Astrocyte of the spinal cord (primary cell): Measurements from ENCODE around the gene WDR86.

ENCODE experiments used
- DNase-seq: peaks from one replicate; pipeline ENCODE4 v3.0.0; 2011; ENCODE audit warnings: low read depth, low spot score
- H3K4me3 ChIP-seq: 2 replicates; pipeline ENCODE4 v1.5.1; 2011; ENCODE audit warnings: low read depth, mild to moderate bottlenecking, low read length, moderate library complexity
- in situ Hi-C: cut with HindIII; loops from 2 replicates; pipeline ENCODE4 v1.10.0; 2017; ENCODE audit warnings: low sequenced_read_pairs
- TF ChIP-seq, protein P1 (sequence below): IDR thresholded peaks from 2 replicates; pipeline ENCODE4 v1.5.1; 2012; ENCODE audit warnings: low read depth, mild to moderate bottlenecking, low read length, inconsistent platforms

Gene WDR86

DNA sequence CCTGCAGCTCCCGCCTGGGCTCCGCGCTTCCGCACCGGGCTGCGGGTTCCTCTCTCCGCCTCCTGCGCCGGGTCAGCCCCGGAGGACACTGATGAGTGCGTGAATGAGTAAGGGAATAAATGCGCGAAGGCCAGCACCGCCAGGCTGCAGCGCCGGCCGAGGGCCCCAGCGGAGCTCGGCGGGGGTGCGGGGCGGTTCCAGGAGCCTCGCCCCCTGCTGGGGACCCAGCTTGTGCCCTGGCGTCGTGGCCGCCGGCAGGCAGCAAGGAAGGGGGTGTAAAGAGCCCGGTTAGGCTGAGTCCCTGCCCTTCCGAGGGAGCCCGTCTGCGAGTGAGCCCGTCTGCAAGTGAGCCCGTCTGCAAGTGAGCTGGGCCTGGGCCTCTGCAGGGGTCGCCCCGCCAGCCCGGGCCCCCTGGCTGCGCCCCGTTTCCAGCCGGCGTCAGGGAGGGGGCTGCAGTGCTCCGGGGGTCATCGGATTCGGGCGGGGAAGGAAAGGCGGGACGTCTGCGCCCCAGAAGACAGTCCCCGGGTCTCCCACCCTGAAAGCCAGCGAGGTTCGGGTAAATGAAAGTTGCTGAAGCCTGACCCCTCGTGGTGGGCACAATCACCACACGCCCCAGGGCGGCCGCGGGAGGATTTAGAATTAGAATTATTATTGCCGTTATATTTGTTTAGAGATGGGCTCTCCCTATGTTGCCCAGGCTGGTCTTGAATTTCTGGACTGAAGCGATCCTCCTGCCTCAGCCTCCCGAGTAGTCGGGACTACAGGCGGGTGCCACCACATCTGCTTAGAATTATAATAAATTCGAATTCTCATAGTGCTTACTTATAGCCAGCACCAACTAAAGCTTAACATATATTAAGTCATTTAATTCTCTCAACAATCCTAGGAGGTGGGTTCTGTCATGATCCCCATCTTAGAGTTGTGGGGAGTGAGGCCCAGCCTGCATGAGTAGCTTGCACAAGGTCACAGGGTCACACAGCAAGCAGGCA, 38.7 kb upstream of the WDR86 start:
- peak overlapping the region; percentile 36 for H3K4me3 ChIP-seq
- peak; percentile 66 for DNase-seq
- TF ChIP-seq, protein P1, sequence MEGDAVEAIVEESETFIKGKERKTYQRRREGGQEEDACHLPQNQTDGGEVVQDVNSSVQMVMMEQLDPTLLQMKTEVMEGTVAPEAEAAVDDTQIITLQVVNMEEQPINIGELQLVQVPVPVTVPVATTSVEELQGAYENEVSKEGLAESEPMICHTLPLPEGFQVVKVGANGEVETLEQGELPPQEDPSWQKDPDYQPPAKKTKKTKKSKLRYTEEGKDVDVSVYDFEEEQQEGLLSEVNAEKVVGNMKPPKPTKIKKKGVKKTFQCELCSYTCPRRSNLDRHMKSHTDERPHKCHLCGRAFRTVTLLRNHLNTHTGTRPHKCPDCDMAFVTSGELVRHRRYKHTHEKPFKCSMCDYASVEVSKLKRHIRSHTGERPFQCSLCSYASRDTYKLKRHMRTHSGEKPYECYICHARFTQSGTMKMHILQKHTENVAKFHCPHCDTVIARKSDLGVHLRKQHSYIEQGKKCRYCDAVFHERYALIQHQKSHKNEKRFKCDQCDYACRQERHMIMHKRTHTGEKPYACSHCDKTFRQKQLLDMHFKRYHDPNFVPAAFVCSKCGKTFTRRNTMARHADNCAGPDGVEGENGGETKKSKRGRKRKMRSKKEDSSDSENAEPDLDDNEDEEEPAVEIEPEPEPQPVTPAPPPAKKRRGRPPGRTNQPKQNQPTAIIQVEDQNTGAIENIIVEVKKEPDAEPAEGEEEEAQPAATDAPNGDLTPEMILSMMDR: peak; percentile 86
- in situ Hi-C loops: no loop called here

DNA sequence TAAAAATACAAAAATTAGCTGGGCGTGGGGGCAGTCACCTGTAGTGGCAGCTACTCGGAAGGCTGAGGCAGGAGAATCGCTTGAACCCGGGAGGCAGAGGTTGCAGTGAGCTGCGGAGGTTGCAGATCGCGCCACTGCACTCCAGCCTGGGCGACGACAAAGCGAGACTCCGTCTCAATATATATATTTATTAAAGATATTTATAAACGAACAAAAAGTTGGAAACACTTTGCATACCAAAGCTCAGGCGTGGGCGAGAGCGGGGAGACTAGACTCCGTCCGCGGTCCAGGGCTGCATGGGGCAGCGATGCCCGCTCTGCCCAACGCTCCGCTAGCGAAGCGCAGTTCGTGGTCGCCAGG, 38.0 kb upstream of the WDR86 start:
- no peak for DNase-seq
- in situ Hi-C loops: no loop called here
- H3K4me3 ChIP-seq: no peak overlapping the region
- TF ChIP-seq, protein P1: no peak

DNA sequence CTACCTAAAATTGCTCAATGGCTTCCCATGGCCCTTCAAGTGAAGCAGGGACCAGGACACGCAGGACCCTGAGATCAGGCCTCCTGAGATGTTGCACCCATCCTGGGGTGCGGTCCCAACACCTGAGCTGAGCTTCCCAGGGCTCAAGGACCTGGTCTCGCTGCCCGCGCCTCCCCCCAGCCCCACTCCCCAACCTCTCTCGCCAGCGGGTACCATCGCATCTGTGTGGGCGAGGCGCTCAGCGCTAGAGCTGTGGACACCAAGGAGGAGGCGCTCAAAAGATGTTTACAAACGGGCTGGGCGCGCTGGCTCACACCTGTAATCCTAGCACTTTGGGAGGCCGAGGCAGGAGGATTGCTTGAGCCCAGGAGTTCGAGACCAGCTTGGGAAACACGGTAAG, 37.5 kb upstream of the WDR86 start:
- H3K4me3 ChIP-seq: no peak overlapping the region
- TF ChIP-seq, protein P1: no peak
- no peak for DNase-seq
- in situ Hi-C loops: no loop called here

DNA sequence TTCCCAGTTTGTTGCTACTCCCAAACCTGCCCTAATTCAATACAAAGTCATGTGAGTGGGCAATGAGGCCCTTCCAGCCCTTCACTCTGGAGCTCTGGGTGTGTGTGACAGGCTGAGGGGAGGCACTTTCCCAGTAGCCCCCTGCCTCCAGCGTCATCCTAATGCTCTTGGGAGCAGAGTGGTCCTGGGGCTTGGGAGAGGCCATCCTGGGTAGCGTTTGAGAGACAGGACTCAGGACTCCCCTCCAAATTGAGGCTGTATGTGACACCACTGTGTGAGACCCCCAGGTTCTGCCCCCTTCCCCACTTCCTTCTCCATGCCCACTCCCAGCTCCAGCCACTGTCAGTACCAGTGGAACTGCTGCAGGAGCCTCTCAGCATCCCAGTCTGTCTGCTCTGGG, 36.6 kb upstream of the WDR86 start:
- TF ChIP-seq, protein P1: no peak
- H3K4me3 ChIP-seq: no peak overlapping the region
- no peak for DNase-seq
- in situ Hi-C loops: no loop called here

DNA sequence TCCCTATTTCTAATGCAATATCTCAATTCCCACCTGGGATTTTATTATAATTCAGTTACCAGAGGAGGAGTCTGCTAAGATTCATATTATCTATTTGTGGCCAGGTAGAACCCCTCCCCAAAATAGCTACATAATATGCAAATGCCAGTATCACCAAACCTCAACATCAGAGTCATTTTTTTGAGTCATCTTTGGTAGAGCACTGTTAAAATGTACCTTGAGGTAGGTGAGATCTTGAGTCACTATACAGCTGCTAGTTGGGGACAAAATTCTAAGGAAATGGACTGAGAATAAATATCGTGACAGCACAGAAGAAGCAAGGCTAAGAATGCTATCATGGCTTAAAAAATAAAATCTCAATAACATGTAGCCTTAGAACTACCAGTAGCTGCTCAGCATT, 34.8 kb upstream of the WDR86 start:
- DNase-seq: no peak
- H3K4me3 ChIP-seq: no peak overlapping the region
- TF ChIP-seq, protein P1: no peak
- in situ Hi-C loops: no loop called here

DNA sequence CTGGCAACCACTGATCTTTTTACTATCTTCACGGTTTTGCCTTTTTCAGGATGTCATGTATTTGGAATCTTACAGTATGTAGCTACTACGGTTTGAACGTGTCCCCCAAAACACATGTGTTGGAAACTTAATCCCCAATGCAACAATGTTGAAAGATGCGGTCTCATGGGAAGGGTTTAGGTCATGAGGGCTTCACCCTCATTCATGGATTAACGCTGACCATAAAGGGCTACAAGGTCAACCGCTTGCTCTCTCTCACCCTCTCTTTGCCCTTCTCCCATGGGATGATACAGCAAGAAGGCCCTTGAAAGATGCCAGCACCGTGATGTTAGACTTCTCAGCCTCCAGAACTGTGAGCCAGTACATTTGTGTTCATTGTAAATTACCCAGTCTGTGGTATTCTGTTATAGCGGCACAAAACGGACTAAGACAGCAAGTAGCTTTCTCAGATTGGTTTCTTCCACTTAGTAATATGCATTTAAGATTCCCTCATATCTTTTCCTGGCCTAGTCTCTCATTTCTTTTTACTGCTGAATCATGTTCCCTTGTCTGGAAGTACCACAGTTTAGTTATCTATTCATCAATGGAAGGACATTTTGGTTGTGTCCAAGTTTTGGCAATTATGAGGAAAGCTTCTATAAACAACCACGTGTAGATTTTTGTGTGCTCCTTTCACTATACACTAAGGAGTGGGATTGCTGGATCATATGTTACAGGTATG, 33.1 kb upstream of the WDR86 start:
- no peak overlapping the region for H3K4me3 ChIP-seq
- TF ChIP-seq, protein P1: no peak
- no peak for DNase-seq
- in situ Hi-C loops: no loop called here
